Stimulated activated naive CD8-positive, alpha-beta T cell treated with anti-CD3 and anti-CD28 coated beads, Interleukin-15, Interleukin-2, amounts not matched to agents 100 ng/mL and 50 ng/mL, for 24 hours (primary cell): Measurements from ENCODE around the gene IFI16.
"Not testable (repeated sequence)": the region's sequence is repeated elsewhere in the genome, so short reads cannot be mapped to it uniquely, and the experiment has no call there.

Source experiments
- H3K27ac Mint-ChIP-seq: one replicate; pipeline ENCODE4 v1.8.0; 2021; ENCODE audit warnings: mild to moderate bottlenecking, mixed read lengths
- H3K27me3 Mint-ChIP-seq: one replicate; pipeline ENCODE4 v1.8.0; 2021; ENCODE audit warnings: mixed read lengths
- H3K36me3 Mint-ChIP-seq: one replicate; pipeline ENCODE4 v1.8.0; 2021; ENCODE audit warnings: low read depth, mixed read lengths
- H3K4me1 Mint-ChIP-seq: one replicate; pipeline ENCODE4 v1.8.0; 2021; ENCODE audit warnings: low read depth, mixed read lengths
- H3K4me3 Mint-ChIP-seq: one replicate; pipeline ENCODE4 v1.8.0; 2021; ENCODE audit warnings: mild to moderate bottlenecking, mixed read lengths
- H3K9me3 Mint-ChIP-seq: one replicate; pipeline ENCODE4 v1.8.0; 2021; ENCODE audit warnings: mixed read lengths

IFI16 gene

GRCh38 chr1:159089184-159089791 is 79.6 kb downstream of the IFI16 start:
- Mint-ChIP-seq H3K9me3 (no peaks in the 10 kb centered on the region), H3K27me3 (no peaks in the 10 kb centered on the region), H3K4me3 (peak overlapping the region; percentile 2), H3K27ac (peak overlapping the region; percentile 85), H3K4me1 (peaks cover 56% of the 10 kb centered on the region), H3K36me3 (no peaks in the 10 kb centered on the region)

- Mint-ChIP-seq H3K4me1 (peaks cover 56% of the 10 kb centered on the region), H3K4me3 (no peak overlapping the region), H3K27me3 (peaks cover under 1% of the 10 kb centered on the region), H3K27ac (peak overlapping the region; percentile 66), H3K36me3 (no peaks in the 10 kb centered on the region), H3K9me3 (no peaks in the 10 kb centered on the region)
These were observed 80.8 kb downstream of the IFI16 start for GRCh38 chr1:159090286-159091179.

- Mint-ChIP-seq H3K4me1 (peaks cover 56% of the 10 kb centered on the region), H3K27ac (peak overlapping the region; percentile 33), H3K36me3 (no peaks in the 10 kb centered on the region), H3K27me3 (peaks cover 3% of the 10 kb centered on the region), H3K4me3 (no peak overlapping the region), H3K9me3 (no peaks in the 10 kb centered on the region)
These were observed 81.5 kb downstream of the IFI16 start for GRCh38 chr1:159091180-159091560.

GRCh38 chr1:159091607-159092031 is 81.9 kb downstream of the IFI16 start:
- H3K27ac Mint-ChIP-seq: peak overlapping the region; percentile 33
- peaks cover 56% of the 10 kb centered on the region for H3K4me1 Mint-ChIP-seq
- H3K36me3 Mint-ChIP-seq: no peaks in the 10 kb centered on the region
- H3K4me3 Mint-ChIP-seq: no peak overlapping the region
- peaks cover 3% of the 10 kb centered on the region for H3K27me3 Mint-ChIP-seq
- H3K9me3 Mint-ChIP-seq: no peaks in the 10 kb centered on the region

- no peaks in the 10 kb centered on the region for H3K36me3 Mint-ChIP-seq
These were observed 82.5 kb downstream of the IFI16 start for GRCh38 chr1:159092036-159092760.

GRCh38 chr1:159098596-159098995 is 88.9 kb downstream of the IFI16 start:
- Mint-ChIP-seq H3K27ac (no peak overlapping the region), H3K27me3 (peaks cover 35% of the 10 kb centered on the region), H3K4me1 (no peaks in the 10 kb centered on the region), H3K9me3 (no peaks in the 10 kb centered on the region), H3K36me3 (no peaks in the 10 kb centered on the region), H3K4me3 (no peak overlapping the region)

More at GRCh38 chr1:159092036-159092760, 82.5 kb downstream of the IFI16 start:
- H3K27ac Mint-ChIP-seq: peak overlapping the region; percentile 33
- no peaks in the 10 kb centered on the region for H3K9me3 Mint-ChIP-seq
- H3K4me1 Mint-ChIP-seq: peaks cover 53% of the 10 kb centered on the region
- peaks cover 4% of the 10 kb centered on the region for H3K27me3 Mint-ChIP-seq
- no peak overlapping the region for H3K4me3 Mint-ChIP-seq

GRCh38 chr1:159100589-159100988 is 90.9 kb downstream of the IFI16 start:
- Mint-ChIP-seq H3K27ac (no peak overlapping the region), H3K4me1 (no peaks in the 10 kb centered on the region), H3K9me3 (no peaks in the 10 kb centered on the region), H3K27me3 (peaks cover 34% of the 10 kb centered on the region), H3K4me3 (no peak overlapping the region), H3K36me3 (no peaks in the 10 kb centered on the region)

GRCh38 chr1:159103021-159103420 is 93.3 kb downstream of the IFI16 start:
- not testable (repeated sequence) for H3K9me3 Mint-ChIP-seq, H3K4me1 Mint-ChIP-seq, H3K4me3 Mint-ChIP-seq, H3K27ac Mint-ChIP-seq, H3K36me3 Mint-ChIP-seq
- H3K27me3 Mint-ChIP-seq: peaks cover 37% of the 10 kb centered on the region
